ENCODE results near the gene CNTNAP2. TPM values are rescaled to one million over a fixed set of nuclear protein-coding genes. Genes with fewer than 3 reads are reported as not detected.
A peak's percentile ranks its signal among the peaks of the same experiment; 100 is the strongest.

Gene CNTNAP2
- total RNA-seq, 1 experiment from 2014 or later = not detected

DNA sequence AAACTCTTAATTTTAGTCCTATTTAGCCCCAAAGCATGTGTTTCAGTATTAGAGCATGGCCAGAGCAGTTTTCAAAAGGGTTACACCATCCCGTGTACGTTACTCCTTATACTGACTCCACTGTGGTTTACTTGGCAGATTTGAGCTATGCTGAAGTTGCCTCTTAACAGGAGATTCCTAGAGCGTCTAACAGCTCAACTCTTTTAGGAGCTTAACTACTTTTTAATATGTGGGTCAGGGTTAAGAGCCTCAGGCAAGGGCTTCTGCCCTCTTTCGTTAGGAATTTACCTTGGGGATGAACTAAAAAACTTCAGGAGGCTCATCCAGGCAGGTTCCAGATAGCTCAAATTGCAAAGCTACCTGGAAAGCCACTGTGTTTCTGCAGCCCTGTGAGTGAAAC is 1799.2 kb downstream of the CNTNAP2 start:
- DNase-seq = no peak
- no peaks in the 10 kb centered on the region for H3K27me3 ChIP-seq

DNA sequence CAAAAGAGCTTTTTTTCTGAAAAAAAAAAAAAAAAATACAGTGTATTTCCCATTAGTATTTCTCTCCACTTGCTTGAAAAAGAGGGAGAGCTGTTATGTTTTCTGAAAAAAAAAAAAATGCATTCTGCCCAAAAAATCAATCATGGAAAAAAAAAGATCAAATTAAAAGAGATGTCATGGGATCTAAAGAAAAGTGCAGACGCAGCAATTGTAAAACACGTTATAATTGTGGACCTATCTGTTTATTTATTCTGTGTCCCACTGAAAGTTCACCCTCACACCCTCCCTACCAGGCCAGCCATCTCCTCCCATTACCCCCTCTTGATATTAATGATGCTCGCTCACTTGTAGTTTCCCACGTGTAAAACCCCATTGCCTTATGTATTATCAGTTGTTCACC is 1800.0 kb downstream of the CNTNAP2 start:
- DNase-seq = no peak
- Histone ChIP-seq H3K36me3 (no peaks in the 10 kb centered on the region), H3K4me3 (no peak overlapping the region), H3K9me3 (no peaks in the 10 kb centered on the region), H3K27me3 (no peaks in the 10 kb centered on the region)

More for the DNA sequence above, 1799.2 kb downstream of the CNTNAP2 start:
- Histone ChIP-seq H3K36me3 (no peaks in the 10 kb centered on the region), H3K4me3 (no peak overlapping the region), H3K9me3 (no peaks in the 10 kb centered on the region)

DNA sequence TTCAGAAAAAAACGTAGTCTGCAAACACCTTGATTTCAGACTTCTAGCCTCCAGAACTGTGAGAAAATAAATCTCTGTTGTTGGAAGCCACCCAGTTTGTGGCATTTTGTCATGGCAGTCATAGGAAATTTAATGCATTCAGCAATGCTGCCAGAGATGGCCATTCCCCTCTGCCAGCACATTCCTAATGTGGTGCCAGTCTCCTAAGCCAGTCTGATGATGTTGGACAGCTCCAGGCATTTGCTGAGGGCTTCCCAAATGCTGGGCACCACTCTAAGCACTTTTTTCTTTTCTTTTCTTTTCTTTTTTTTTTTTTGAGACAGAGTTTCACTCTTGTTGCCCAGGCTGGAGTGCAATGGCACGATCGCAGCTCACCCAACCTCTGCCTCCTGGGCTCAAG is 1807.2 kb downstream of the CNTNAP2 start:
- DNase-seq = no peak
- Histone ChIP-seq H3K9me3 (no peaks in the 10 kb centered on the region), H3K27me3 (no peaks in the 10 kb centered on the region), H3K36me3 (no peaks in the 10 kb centered on the region), H3K4me3 (no peak overlapping the region)

DNA sequence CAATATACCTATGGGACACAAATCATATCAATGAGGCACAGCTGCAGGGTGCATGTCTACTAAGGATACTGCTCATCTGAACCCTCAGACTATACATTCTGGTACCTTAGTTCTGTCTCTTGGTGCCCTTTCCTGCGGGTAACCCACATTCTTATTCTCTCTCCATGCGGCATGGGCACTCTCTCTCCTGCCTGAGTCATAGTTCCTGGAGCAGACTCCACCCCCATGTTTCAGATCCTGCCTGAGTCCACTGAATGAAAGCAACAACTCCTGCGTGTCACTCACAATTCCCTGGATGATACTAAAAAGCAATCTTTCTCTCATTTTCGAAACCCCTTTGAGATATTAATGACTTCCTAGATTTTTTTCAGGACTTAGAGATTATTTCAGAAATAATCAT is 1820.8 kb downstream of the CNTNAP2 start:
- peak; percentile 28 for DNase-seq

DNA sequence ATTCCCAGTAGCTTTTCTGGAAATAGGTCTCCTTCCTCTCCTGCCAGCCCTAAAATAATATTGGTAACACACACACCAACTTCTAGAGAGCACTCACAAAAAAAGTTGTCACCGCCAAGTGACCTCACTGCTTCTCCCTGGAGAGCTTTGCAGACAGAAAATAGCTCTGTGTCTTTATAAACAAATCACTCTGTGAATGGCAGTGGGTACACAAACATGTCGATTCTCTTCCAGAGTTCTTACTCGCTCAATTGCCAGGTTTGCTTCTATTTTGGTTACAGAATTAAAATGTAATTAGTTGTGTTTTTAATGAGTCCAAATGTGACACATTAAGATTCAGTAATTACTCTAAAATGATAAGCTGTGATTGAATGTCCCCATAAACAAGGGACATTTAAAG is 1824.8 kb downstream of the CNTNAP2 start:
- Histone ChIP-seq H3K27me3 (no peaks in the 10 kb centered on the region), H3K36me3 (no peaks in the 10 kb centered on the region), H3K9me3 (no peaks in the 10 kb centered on the region), H3K4me3 (no peak overlapping the region)
- DNase-seq = no peak

More for the DNA sequence above, 1820.8 kb downstream of the CNTNAP2 start:
- Histone ChIP-seq H3K36me3 (no peaks in the 10 kb centered on the region), H3K27me3 (no peaks in the 10 kb centered on the region), H3K4me3 (no peak overlapping the region), H3K9me3 (no peaks in the 10 kb centered on the region)

DNA sequence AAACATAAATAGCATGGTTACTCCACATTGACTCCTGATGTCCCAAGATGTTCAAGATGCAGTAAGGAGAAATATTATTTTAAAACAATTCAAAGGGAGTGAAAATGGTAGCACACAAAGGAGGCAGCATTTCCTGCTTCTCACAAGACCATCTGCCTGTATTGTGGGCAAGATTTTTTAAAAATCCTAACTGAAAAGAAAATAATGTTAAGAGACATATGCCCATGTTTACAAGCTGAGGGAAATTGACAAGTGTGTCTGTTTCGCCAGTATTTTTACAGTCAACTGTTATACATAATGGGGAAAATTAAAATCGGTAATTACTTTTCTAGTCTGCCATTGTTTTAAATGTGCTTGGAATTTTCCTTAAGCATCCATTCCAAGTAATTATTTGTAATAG is 1827.7 kb downstream of the CNTNAP2 start:
- no peaks in the 10 kb centered on the region for H3K9me3 ChIP-seq
- H3K4me3 ChIP-seq = no peak overlapping the region
- no peak for DNase-seq
- H3K36me3 ChIP-seq = no peaks in the 10 kb centered on the region
- no peaks in the 10 kb centered on the region for H3K27me3 ChIP-seq

DNA sequence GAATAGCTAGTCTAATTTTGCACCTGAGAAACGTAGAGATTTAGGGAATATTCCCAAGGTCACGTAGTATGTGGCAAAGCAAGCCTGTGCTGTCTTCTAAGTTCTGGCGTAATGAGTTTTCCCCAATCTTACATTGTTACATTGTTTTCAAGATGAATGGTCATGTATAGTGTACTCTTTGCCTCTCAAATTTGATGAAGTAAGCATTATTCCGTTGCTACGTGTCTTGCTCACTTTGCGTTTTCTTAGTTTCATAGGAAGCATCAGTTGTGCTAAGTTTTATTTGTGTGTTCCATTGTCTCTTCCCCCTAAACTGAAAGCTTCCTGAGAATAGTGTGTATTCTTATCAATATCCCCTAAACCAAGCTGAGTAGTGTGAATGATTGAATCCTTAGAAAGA is 1836.3 kb downstream of the CNTNAP2 start:
- no peaks in the 10 kb centered on the region for H3K36me3 ChIP-seq
- no peaks in the 10 kb centered on the region for H3K27me3 ChIP-seq
- no peaks in the 10 kb centered on the region for H3K9me3 ChIP-seq
- DNase-seq = no peak
- no peak overlapping the region for H3K4me3 ChIP-seq

DNA sequence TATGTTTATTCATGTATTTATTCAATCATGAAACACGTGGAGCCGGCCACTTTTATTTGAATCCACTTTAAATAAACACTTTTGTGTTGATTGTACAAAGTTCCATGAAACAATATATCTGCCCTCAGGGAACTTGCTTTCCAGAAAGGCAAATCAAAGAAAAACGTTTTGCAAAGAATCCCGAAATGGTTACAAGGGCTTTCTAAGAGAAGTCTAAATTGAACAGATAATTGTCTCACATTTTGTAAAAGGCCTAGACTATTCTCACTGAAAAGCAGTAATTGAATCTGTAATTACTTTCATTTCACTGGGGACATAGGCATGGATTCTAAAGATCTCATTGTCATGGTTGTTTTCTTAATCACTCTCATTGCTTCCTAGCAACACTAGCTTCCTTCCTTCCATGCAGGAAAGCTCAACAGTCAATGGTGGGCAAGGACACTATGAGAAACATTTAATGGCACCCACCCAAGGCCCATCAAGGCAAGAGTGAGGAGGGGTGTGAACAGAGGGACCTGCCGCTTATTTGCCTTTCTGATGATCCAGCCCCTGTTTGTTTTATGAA is 1851.5 kb downstream of the CNTNAP2 start:
- no peaks in the 10 kb centered on the region for H3K36me3 ChIP-seq
- no peak overlapping the region for H3K4me3 ChIP-seq
- no peaks in the 10 kb centered on the region for H3K27me3 ChIP-seq
- no peaks in the 10 kb centered on the region for H3K9me3 ChIP-seq
- DNase-seq = no peak

DNA sequence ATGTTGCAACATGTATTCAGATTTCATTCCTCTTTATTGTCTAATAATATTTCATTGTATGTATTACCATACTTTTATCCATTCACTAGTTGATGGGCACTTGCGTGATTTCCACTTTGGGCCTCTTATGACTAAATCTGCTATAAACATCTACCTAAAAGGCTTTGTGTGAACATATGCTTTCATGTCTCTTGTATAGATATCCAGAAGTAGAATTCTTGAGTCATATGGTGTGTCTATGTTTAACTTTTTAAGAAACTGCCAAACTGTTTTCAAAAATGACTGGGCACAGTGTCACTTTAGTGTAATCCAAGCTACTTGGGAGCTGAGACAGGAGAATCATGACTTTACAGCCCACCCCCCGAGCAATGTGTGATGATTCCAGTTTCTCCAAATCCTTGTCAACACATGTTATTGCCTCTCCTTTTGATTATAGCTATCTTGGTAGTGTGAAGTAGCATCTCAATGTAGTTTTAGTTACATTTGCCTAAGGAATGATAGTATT is 1855.1 kb downstream of the CNTNAP2 start:
- no peak overlapping the region for H3K4me3 ChIP-seq
- H3K27me3 ChIP-seq = no peaks in the 10 kb centered on the region
- no peaks in the 10 kb centered on the region for H3K36me3 ChIP-seq
- no peak for DNase-seq
- no peaks in the 10 kb centered on the region for H3K9me3 ChIP-seq

DNA sequence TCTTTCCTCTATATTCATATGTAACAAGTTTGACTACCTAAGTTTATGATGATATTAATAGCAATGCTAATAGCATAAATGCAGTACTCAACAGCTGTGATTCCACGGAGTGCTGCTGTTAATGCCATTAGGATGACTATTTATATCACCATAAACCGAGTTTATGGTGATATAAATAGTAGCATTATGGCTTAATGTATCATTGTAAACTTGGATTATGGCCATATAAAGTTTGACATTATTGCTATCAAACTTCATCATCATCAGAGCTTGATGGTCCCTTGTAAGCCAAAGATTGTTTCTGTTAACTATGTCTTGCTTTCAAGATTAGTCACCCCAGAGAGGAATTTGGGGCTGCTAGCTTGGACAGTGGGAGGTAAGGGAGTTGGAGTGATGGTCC is 1861.6 kb downstream of the CNTNAP2 start:
- no peak for DNase-seq
- H3K27me3 ChIP-seq = no peaks in the 10 kb centered on the region
- H3K36me3 ChIP-seq = no peaks in the 10 kb centered on the region
- no peaks in the 10 kb centered on the region for H3K9me3 ChIP-seq
- no peak overlapping the region for H3K4me3 ChIP-seq

DNA sequence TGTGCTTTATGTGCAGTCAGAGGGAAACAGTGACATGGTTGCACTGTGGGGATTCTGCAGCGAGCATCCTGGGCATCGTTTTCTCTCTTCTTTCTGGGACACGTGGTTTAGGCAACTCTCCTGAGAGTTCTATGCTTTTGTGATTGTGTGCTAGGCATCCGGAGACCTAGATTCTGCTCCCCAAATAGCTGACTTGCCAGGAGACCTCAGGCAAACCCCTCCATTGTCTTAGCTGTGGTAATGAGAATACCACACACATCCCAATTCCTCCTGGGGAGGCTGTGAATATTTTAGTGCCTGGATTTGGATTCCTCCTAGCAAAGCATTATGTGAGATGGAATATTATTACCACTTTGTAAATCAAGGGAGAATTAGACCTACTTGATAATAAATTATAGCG is 1862.0 kb downstream of the CNTNAP2 start:
- Histone ChIP-seq H3K9me3 (no peaks in the 10 kb centered on the region), H3K36me3 (no peaks in the 10 kb centered on the region), H3K27me3 (no peaks in the 10 kb centered on the region), H3K4me3 (no peak overlapping the region)
- no peak for DNase-seq

DNA sequence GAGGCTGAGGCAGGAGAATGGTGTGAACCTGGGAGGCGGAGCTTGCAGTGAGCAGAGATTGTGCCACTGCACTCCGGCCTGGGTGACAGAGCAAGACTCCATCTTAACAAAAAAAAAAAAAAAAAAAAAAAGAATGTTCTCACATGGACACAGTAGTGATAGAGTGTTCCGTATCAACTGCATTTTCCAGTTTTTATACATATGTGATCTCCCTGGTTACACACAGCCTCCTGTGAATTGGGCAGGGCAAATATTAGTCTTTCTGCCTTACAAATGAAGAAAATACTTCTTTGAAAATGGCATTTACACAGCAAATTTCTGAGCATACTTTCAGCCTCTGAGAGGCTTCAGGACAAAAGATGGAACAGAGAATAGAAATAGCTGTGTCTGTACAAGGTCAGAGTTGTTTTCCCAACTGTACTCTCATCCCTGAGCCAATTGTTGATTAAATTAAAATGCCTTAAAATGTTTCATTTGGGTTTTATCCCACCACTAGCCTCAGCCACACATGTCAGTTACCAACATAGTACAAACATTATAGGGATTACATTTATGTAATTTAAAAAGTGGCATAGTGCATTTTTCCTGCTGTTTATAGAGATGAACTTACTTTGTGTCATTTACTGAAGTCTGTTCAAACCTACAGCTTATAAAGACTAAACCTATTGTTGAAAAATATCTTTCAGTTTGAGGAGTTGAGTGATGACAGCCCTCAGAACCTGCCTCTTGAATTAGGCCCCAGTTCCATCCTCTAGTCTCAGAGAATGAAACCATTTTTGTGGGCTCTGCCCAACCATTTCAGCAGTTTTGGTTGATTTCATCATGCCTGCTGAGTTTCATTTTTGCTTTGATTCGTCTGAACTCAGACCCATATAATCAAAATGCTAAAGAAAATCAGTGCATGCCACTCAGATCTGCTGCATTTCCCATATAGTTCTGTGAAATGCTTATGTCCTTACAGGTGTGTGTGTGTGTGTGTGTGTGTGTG is 1864.5 kb downstream of the CNTNAP2 start:
- no peak overlapping the region for H3K4me3 ChIP-seq
- H3K36me3 ChIP-seq = no peaks in the 10 kb centered on the region
- DNase-seq = no peak
- H3K9me3 ChIP-seq = no peaks in the 10 kb centered on the region
- H3K27me3 ChIP-seq = no peaks in the 10 kb centered on the region

DNA sequence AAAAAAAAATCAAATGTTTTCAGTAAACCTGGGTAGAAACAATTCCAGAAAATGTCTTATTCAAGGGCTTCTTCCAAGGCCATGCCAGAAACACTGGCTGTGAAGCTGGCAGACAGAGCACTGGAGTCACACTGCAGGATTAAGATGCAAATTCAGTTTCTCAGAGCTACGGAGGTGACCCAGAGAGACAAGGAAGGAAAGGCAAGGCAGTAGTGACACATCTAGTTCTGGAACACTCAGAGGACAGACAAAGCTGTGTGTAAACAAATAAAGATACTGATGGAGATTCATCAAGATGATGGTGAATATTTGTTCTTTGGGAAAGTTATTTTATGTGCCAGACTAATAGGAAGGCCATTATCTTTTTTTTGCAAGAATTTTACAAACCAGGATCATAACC is 1865.7 kb downstream of the CNTNAP2 start:
- Histone ChIP-seq H3K4me3 (no peak overlapping the region), H3K36me3 (no peaks in the 10 kb centered on the region), H3K27me3 (no peaks in the 10 kb centered on the region), H3K9me3 (no peaks in the 10 kb centered on the region)
- DNase-seq = no peak

DNA sequence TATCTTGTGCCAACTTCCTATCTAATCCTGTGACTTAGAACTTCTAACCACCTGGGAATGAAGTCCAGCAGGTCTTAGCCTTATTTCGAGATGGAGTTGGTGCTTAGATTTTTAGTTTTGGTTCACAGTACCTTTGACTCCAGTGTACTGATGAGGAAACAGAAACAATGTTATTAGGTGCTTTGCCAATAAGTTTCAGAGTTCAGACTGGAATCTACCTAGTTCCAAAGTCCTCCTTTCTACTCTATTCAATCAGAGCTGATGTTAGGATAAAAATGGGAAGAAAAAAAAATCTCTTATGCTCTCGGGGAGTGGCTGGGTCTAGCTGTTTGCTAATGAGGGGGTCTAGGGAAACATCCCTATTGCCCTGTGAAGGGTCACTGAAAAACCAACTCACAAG is 1867.7 kb downstream of the CNTNAP2 start:
- no peak for DNase-seq
- Histone ChIP-seq H3K4me3 (no peak overlapping the region), H3K9me3 (no peaks in the 10 kb centered on the region), H3K36me3 (no peaks in the 10 kb centered on the region), H3K27me3 (no peaks in the 10 kb centered on the region)

DNA sequence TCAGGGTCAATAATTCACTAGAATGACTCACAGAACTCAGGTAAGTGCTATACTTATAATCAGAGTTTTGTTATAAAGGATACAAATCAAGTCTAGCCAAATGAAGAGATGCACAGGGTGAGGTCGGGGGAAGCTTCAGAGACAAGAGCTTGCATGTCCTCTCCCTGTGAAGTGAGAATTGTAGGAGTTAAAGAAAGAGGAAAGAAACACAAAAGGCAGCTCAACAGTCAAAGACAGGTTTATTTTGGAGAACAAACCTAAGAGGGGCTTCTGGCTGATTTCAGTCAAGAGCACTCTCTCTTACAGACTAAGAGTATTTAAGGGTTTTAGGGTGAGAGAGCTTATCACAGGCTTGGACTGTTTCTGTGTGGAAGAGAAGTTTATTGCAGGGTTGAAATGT is 1873.5 kb downstream of the CNTNAP2 start:
- Histone ChIP-seq H3K4me3 (no peak overlapping the region), H3K9me3 (no peaks in the 10 kb centered on the region), H3K36me3 (no peaks in the 10 kb centered on the region), H3K27me3 (no peaks in the 10 kb centered on the region)
- DNase-seq = no peak

DNA sequence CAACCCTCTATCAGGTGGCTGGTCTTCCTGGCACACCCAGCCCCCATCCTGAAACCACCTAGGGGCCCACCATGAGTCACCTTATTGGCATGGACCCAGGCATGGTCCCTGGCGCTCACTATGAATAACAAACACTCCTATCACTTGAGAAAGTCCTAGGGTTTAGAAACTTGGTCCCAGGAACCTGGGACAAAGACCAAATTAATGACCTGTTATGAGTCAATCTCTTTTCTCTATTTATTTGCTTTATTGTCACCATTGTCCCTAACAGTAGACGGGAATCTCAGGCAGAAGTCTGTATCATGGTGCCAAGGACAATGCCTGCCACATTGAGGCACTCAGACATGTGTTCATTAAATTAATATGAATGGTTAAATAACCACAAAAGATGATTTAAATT is 1874.3 kb downstream of the CNTNAP2 start:
- Histone ChIP-seq H3K9me3 (no peaks in the 10 kb centered on the region), H3K27me3 (no peaks in the 10 kb centered on the region), H3K36me3 (no peaks in the 10 kb centered on the region), H3K4me3 (no peak overlapping the region)
- no peak for DNase-seq

DNA sequence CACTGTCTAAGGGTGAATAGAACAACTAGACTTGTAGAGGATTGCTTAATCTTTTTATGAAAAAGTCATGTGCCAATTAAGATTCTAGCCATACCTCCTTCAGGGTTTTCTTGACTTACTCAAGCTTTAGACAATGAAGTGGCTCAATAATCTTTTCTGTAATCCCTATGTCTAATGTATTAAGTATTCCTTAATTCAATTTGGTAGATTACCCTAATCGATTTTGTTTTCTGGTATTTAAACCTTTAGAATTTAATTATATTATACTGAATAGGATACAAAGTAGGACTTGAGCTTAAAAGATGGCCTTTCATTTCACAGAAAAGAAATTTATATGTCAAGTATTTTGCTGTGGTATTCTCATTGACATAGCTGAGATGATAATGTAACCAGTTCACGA is 1876.1 kb downstream of the CNTNAP2 start:
- DNase-seq = no peak
- Histone ChIP-seq H3K4me3 (no peak overlapping the region), H3K36me3 (no peaks in the 10 kb centered on the region), H3K9me3 (no peaks in the 10 kb centered on the region), H3K27me3 (no peaks in the 10 kb centered on the region)

DNA sequence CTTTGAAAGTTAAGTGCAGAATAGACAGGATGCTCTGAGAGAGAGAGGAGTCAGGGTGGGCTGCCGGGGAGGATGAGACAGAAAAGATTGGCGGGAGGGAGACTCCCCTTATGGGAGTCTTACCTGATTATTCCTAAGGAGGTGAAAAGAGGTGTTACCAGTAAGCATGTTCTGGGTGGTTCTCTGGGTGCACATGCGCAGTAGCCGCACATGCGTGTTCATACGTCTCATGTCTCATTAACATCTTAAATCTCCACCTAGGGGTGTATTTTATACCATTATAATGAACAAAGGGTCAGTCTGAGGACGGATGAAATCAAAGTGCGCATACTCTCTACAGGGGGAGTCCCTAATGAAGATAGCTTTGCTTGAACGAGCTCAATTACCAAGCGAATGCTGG is 1881.0 kb downstream of the CNTNAP2 start:
- Histone ChIP-seq H3K4me3 (no peak overlapping the region), H3K9me3 (no peaks in the 10 kb centered on the region), H3K36me3 (no peaks in the 10 kb centered on the region), H3K27me3 (no peaks in the 10 kb centered on the region)
- DNase-seq = no peak

All from MG63 (cell line).